IMR-90 (cell line): ENCODE data around the gene ITLN1. TPM values are rescaled to one million over a fixed set of nuclear protein-coding genes. Genes with fewer than 3 reads are reported as not detected.

Experiments
- ATAC-seq: fragments of 200-7000 bp; cut with Tn5 transposase; 2 replicates; pipeline ENCODE4 v1.9.1; 2020; ENCODE audit warnings: low read depth, mild to moderate bottlenecking, moderate library complexity
- BruUV-seq: library from RNA; stranded (reverse); fragments of 400-500 nt; replicated peaks from 2 replicates; lab custom pipeline; 2021; lab: Mats Ljungman, UMichigan
- CTCF ChIA-PET: fragments of 300-600 bp; formaldehyde crosslinking; extraction: SDS; loops from one replicate; lab custom pipeline; 2021; ENCODE audit warnings: antibody characterized with exemption; lab: Yijun Ruan, JAX
- POLR2A ChIA-PET: fragments of 300-600 bp; sonication (Branson Sonifier 250); formaldehyde crosslinking; loops from one replicate; lab custom pipeline; 2022; ENCODE audit warnings: antibody characterized with exemption; ENCODE audit not compliant: unreplicated experiment; lab: Charles Lee
- DNase-seq: peaks from one replicate; pipeline ENCODE4 v3.0.0; 2013
- H2AFZ ChIP-seq: replicated peaks from 2 replicates; pipeline ENCODE3; 2013; ENCODE audit warnings: low read length, mild to moderate bottlenecking; ENCODE audit not compliant: poor library complexity
- H2AK5ac ChIP-seq: 2 replicates; pipeline ENCODE4 v1.6.1; 2013; ENCODE audit warnings: low read depth, low read length, inconsistent platforms
- H2AK9ac ChIP-seq: replicated peaks from 2 replicates; pipeline ENCODE3; 2013; ENCODE audit warnings: mild to moderate bottlenecking, low read depth, low read length, moderate library complexity; ENCODE audit not compliant: poor library complexity
- H2BK120ac ChIP-seq: 2 replicates; pipeline ENCODE4 v1.6.1; 2013; ENCODE audit warnings: low read depth, low read length, inconsistent platforms
- H2BK15ac ChIP-seq: 3 replicates; pipeline ENCODE4 v1.6.1; 2013; ENCODE audit warnings: low read depth, low read length, inconsistent platforms
- H2BK20ac ChIP-seq: 2 replicates; pipeline ENCODE4 v1.6.1; 2013; ENCODE audit warnings: low read depth, mild to moderate bottlenecking, inconsistent platforms, low read length, moderate library complexity
- H2BK5ac ChIP-seq: 2 replicates; pipeline ENCODE4 v1.6.1; 2013; ENCODE audit warnings: mild to moderate bottlenecking, low read depth, low read length, inconsistent platforms; ENCODE audit not compliant: poor library complexity, severe bottlenecking
- H3K14ac ChIP-seq: replicated peaks from 2 replicates; pipeline ENCODE4 v1.6.1; 2013; ENCODE audit warnings: low read depth, low read length, inconsistent platforms
- H3K18ac ChIP-seq: 2 replicates; pipeline ENCODE4 v1.6.1; 2013; ENCODE audit warnings: low read depth, low read length, control low read depth
- H3K23ac ChIP-seq: 2 replicates; pipeline ENCODE4 v1.6.1; 2013; ENCODE audit warnings: low read depth, low read length, inconsistent platforms
- H3K27ac ChIP-seq: 2 replicates; pipeline ENCODE4 v1.5.1; 2013; ENCODE audit warnings: mild to moderate bottlenecking, control low read depth, low read length; ENCODE audit not compliant: insufficient read depth
- H3K27me3 ChIP-seq: 2 replicates; pipeline ENCODE4 v1.6.1; 2013; ENCODE audit warnings: low read length; ENCODE audit not compliant: control insufficient read depth, insufficient read depth
- H3K36me3 ChIP-seq: 2 replicates; pipeline ENCODE4 v1.6.1; 2013; ENCODE audit warnings: low read length, mixed read lengths; ENCODE audit not compliant: control insufficient read depth, insufficient read depth
- H3K4ac ChIP-seq: 2 replicates; pipeline ENCODE4 v1.6.1; 2013; ENCODE audit warnings: low read depth, low read length, inconsistent platforms
- H3K4me1 ChIP-seq: 2 replicates; pipeline ENCODE4 v1.6.1; 2013; ENCODE audit warnings: low read length, mixed read lengths; ENCODE audit not compliant: control insufficient read depth, insufficient read depth
- H3K4me2 ChIP-seq: 2 replicates; pipeline ENCODE4 v1.6.1; 2013; ENCODE audit warnings: low read depth, mild to moderate bottlenecking, control low read depth, low read length, moderate library complexity
- H3K4me3 ChIP-seq: 2 replicates; pipeline ENCODE4 v1.5.1; 2013; ENCODE audit warnings: low read depth, mild to moderate bottlenecking, control low read depth, low read length, moderate library complexity; ENCODE audit not compliant: insufficient read depth
- H3K56ac ChIP-seq: 2 replicates; pipeline ENCODE4 v1.6.1; 2013; ENCODE audit warnings: low read length, inconsistent platforms; ENCODE audit not compliant: insufficient read depth; ENCODE audit errors: extremely low read depth
- H3K79me1 ChIP-seq, 2 experiments: 2 replicates each; pipeline ENCODE4 v1.6.1; 2013; ENCODE audit warnings: low read length in 2 of 2, inconsistent platforms in 1 of 2, low read depth in 1 of 2
- H3K9ac ChIP-seq: 2 replicates; pipeline ENCODE4 v1.6.1; 2013; ENCODE audit warnings: low read depth, low read length, control low read depth
- H3K9me1 ChIP-seq: 2 replicates; pipeline ENCODE4 v1.6.1; 2013; ENCODE audit warnings: low read length, inconsistent platforms; ENCODE audit not compliant: insufficient read depth
- H3K9me3 ChIP-seq: 2 replicates; pipeline ENCODE4 v1.6.1; 2013; ENCODE audit warnings: low read length; ENCODE audit not compliant: control insufficient read depth, insufficient read depth
- H4K20me1 ChIP-seq: 2 replicates; pipeline ENCODE4 v1.6.1; 2013; ENCODE audit warnings: low read length, inconsistent platforms; ENCODE audit not compliant: insufficient read depth
- H4K5ac ChIP-seq: 2 replicates; pipeline ENCODE4 v1.6.1; 2013; ENCODE audit warnings: mild to moderate bottlenecking, low read depth, low read length, control low read depth
- H4K8ac ChIP-seq, 2 experiments: 2 replicates each; pipeline ENCODE4 v1.6.1; 2013; ENCODE audit warnings: low read depth in 2 of 2, low read length in 2 of 2, control low read depth in 1 of 2, inconsistent platforms in 1 of 2
- H4K91ac ChIP-seq: 2 replicates; pipeline ENCODE4 v1.6.1; 2013; ENCODE audit warnings: low read depth, low read length, inconsistent platforms; ENCODE audit not compliant: insufficient read depth
- RAD21 ChIP-seq: IDR thresholded peaks from 2 replicates; pipeline ENCODE4 v1.6.1; 2012; ENCODE audit warnings: low read length, improper control_type of control experiment
- WGBS, 2 experiments: methylation state at CpG; one replicate each; pipeline versions ENCODE4 v1.1.5 to v1.1.7; 2013; ENCODE audit warnings: missing lambda C conversion rate in 2 of 2; ENCODE audit not compliant: insufficient read length in 1 of 2; ENCODE audit errors: extremely low coverage in 2 of 2; 5-methylcytosine and 5-hydroxymethylcytosine counted together
- dilution Hi-C: fragments of 300-500 bp; cut with HindIII; formaldehyde crosslinking; loops from one replicate; pipeline ENCODE4 v1.14.3; 2018; ENCODE audit warnings: low sequenced_read_pairs; ENCODE audit not compliant: unreplicated experiment
- in situ Hi-C: fragments of 300-500 bp; cut with MboI; formaldehyde crosslinking; loops from 3 replicates; pipeline ENCODE4 v1.14.3; 2019; ENCODE audit warnings: low sequenced_read_pairs, inconsistent platforms, mixed read lengths
- intact Hi-C: fragments of 100-400 bp; cut with micrococcal nuclease; formaldehyde crosslinking; loops from 2 replicates; pipeline ENCODE4 v1.10.0; 2022
- polyA plus RNA-seq, 3 experiments: library from polyadenylated mRNA; depleted of rRNA; stranded (reverse); fragments of >200 nt; gene quantifications; 2 replicates each; pipeline ENCODE4 v1.2.3, GENCODE V29; 2012; ENCODE audit warnings: low replicate concordance in 1 of 3
- total RNA-seq: library from RNA; depleted of rRNA; stranded (reverse); fragments of >200 nt; gene quantifications from 2 replicates; pipeline ENCODE4 v1.2.3, GENCODE V29; 2012

Gene ITLN1
- total and polyA plus RNA-seq, 2 of the 4 experiments (the other 2 are of a cell fraction) = not detected

DNA sequence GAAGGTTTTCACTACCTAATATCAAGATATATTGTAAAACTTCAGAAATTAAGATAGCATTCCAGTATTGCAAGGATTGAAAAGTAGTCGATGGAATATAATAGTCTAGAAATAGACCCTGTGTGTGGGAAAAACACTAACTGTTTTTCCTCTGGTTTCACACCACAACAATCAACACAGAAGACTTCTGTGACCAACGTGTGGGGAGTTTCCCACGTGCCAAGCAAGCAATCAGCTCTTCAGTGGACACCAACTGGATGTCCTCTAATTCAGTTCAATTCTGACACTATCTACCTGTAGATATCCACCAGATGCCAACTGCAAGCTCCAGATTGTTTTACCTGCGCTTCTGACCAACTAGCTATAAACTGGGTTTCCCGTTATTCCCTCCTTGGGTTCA is 34.4 kb downstream of the ITLN1 start:
- Histone ChIP-seq H2AFZ (no peak overlapping the region), H3K4me2 (no peak overlapping the region), H3K9ac (no peak overlapping the region), H3K18ac (no peak overlapping the region), H4K8ac (no peak overlapping the region), H2BK120ac (no peak overlapping the region), H3K23ac (no peak overlapping the region), H2BK15ac (no peak overlapping the region), H4K5ac (no peak overlapping the region), H4K91ac (no peak overlapping the region), H3K4ac (no peak overlapping the region), H2BK20ac (no peak overlapping the region), H3K9me1 (no peaks in the 10 kb centered on the region), H3K27me3 (no peaks in the 10 kb centered on the region), H2BK5ac (no peak overlapping the region), H3K4me1 (no peaks in the 10 kb centered on the region), H2AK9ac (no peak overlapping the region), H3K14ac (no peak overlapping the region), H3K79me1 (no peaks in the 10 kb centered on the region), H2AK5ac (no peak overlapping the region), H3K4me3 (no peak overlapping the region), H3K9me3 (no peaks in the 10 kb centered on the region), H3K27ac (no peak overlapping the region), H3K36me3 (no peaks in the 10 kb centered on the region), H3K56ac (no peak overlapping the region), H4K20me1 (no peaks in the 10 kb centered on the region)
- BruUV-seq = no TSS peak
- TF ChIP-seq RAD21 = no peak
- ChIA-PET CTCF (interaction anchor here (0.8 kb wide), 1 partner anchor 8 kb away, joined by 3 read pairs; no protein-coding TSS in a partner anchor), POLR2A (no interaction called here)
- intact Hi-C loops (no loop called here), dilution Hi-C loops (no loop called here), in situ Hi-C loops (no loop called here)
- no peak for ATAC-seq
- DNase-seq = no peak
- no CpG with 5 or more reads among the region's 5 CpGs for WGBS, 2 experiments
